HG03139 (cell line): ENCODE measurements around the gene FYB1.
"Not testable (repeated sequence)": the region's sequence is repeated elsewhere in the genome, so short reads cannot be mapped to it uniquely, and the experiment has no call there.

Experiments used
- ATAC-seq: cut with Tn5 transposase; IDR thresholded peaks from one replicate; pipeline ENCODE4 v1.9.1; 2021; ENCODE audit not compliant: unreplicated experiment

Gene FYB1

DNA sequence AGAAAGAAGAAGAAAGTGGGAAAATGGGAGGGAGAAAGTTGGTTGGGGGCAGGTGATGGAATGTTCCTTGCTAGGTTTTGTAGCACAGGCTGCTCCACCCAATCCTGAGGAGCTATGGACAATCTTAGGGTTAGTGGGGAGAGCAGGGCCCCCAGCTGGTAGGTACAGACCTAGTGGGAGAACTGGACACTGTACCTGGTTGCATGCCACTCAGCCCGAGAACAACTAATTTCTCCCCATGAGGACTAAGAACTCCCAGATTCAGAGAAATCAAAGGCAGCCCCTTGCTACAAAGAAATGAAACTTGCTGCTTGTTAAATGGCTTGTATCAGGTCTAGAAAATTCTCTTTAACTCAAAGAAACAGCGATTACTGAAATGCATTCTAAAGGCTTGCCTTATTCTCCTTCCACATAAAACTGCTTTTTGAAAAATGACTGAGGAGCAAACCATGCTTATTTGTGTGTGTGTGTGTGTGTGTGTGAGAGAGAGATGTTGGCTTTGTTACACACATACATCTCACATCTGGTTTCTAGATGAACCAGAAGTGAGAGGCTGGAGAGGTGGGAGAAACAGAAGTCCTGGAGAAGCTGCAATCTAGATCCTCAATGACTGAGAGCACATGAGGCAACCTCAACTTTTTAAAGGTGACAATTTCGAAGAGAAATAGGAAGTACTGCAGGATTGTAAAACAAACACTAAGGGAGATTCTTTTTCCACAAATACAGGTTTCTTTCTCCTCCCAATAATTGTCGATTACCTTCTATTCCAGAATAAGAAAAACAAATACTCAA is 28.9 kb downstream of the FYB1 start:
- ATAC-seq = no peak

DNA sequence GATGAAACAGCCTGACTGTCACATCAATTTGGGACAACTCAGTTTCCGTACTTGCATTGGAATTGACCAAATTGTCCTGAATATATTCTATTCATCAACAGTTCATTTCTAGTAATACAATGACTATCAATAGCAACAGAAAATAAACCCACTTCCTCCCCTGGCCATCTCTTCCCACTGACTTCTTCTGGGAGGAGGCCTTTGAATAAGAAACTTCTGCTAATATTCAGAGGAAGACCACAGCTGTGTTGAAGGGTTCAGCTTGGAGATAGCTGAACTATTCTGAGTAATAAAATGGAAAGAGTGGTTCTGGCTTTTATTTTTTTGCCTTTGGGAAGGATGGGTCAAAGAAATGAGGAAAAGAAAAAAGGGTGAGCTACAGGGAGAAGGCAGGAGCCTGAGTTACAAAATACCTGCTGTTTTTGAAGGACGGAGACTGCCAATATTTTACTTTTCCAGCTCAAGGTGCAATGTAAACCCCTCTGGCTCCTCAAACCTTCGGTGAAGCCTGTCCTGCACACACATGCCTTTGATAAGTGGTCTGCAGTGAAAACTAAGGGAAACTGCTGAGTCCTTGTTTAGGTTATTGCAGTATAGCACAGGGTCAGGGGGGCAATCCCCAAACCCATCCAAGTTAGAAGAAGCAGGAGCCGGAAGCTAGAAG is 29.9 kb downstream of the FYB1 start:
- no peak for ATAC-seq

GRCh38 chr5:39187831-39188731 is 31.3 kb downstream of the FYB1 start:
- ATAC-seq = no peak

DNA sequence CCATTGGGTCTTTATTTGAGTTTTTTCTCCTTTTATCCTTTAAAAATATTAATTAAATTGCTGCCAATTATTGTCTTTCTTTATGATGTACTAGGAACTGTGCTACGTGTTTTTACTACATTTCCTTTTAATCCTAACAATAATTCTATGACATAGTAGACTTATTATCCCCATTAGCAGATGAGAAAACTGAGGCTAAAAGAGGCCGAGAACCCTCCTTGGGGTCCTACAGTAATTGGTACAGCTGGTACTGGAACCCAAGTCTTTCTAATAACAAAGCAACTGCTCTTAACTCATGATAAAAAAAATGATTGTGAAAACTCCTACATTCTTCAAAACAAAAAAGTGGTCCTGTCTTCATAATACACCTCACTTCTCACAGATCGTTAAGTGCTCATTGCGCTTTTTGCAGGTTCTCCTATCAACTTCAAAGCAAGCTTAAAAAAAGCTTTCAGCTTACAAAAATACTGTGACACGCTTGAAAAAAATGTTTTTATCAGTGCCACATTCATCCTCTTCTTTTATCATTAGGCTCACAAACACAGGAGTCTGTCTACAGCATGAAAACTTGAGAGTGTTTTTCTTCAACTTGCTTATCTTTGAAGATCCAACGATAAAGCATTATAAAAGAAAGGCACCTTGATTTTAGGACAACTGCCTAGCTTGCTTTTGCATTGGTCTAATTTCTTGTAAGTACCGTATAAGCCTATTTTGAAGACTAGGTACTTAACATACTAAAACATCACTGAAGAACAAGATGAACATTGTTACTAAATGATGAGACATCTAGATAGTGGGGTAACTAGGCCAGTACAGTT is 32.4 kb downstream of the FYB1 start:
- no peak for ATAC-seq

- ATAC-seq = no peak
Measured at GRCh38 chr5:39186289-39186688, 33.1 kb downstream of the FYB1 start.

- ATAC-seq = no peak
Measured at GRCh38 chr5:39185761-39186160, 33.6 kb downstream of the FYB1 start.

DNA sequence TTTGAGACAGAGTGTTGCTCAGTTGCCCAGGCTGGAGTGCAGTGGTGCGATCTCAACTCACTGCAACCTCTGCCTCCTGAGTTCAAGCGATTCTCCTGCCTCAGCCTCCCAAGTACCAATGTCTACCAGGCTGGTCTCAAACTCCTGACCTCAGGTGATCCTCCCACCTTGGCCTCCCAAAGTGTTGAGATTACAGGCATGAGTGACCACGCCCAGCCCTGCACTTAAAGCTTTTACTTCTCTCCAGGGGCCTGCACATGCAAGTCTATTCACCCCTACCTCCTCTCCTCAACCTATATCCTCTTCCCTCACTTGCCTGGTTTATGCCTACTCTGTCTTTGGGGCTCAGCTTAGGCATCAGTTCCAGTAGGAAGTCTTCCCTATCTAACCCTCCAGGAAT is 39.8 kb downstream of the FYB1 start:
- ATAC-seq = not testable (repeated sequence)

GRCh38 chr5:39178861-39179260 is 40.5 kb downstream of the FYB1 start:
- ATAC-seq = no peak

DNA sequence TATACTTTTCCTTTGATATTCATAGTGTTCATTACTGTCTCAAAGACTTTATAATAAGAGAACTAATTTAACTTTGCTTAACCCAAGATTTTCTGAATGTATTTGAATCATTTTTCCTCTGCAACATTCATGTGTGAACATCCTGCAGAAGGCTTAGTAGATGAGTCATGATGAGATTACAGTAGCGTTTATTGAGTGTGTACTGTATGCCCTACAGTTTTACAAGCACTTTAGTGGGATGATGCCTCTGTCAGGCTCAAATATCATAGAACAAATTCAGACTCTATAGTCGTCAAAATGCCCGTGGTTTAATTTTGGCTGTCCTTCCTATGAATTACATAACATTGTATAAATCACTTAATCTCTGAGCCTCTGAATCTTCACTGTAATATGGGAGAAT is 41.2 kb downstream of the FYB1 start:
- no peak for ATAC-seq

DNA sequence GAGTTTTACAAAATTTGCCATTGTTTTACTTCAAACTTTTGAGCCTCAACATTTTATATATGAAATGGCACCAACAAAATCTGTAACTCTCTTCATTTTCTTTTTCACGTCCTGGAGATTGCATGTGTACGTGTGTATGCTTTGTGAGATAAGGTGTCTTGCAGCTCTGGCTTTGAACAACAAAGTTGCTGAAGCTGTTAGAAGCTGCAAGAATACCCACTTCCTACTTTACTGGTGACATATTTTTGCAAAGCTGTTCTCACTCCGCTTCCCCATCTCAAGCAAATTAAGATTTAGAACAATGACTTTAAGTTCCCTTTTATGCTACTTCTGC is 41.8 kb downstream of the FYB1 start:
- peak; percentile 69 for ATAC-seq

DNA sequence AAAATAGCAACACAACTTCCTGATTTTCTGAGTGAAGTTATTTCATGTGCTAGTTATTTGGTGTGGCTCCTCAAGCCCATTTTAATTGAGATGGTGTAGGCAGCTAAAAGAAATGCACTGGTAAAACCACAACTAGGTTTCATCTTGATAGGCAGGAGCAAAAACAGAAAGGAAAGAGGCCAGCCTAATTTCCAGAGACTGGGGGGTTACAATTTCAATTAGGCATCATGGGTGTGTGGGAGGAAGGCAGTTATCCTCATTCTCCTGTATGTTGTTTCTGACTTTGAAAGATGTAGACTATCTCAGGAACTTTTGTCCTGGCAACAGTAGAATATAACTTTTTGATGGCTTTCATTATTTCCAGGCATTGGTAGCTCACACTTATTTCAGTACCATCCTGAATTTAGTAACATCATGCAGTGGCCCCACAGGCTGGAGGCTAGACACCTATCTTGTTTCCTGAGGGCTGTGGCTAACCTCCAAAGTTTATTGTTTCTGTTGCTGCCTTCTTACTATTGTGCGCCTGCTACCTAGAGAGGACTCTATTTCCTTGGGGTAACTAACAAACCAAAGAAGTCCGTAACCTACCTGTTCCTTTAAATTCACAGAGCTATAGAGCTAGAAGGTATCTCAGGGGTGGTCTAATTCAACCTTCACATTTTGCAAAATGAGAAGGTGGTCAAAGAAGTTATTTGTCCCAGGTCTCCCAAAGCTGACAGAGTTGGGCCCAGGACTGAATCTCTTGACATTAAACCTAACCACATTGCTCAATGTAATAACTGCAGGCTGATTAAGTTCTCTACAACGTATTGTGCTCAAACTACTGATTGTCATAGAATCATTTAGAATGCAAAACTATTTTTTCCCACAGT is 42.4 kb downstream of the FYB1 start:
- ATAC-seq = peak; percentile 41

GRCh38 chr5:39175273-39175955 is 43.9 kb downstream of the FYB1 start:
- ATAC-seq = no peak

- ATAC-seq = no peak
Measured at GRCh38 chr5:39173069-39173468, 46.3 kb downstream of the FYB1 start.

DNA sequence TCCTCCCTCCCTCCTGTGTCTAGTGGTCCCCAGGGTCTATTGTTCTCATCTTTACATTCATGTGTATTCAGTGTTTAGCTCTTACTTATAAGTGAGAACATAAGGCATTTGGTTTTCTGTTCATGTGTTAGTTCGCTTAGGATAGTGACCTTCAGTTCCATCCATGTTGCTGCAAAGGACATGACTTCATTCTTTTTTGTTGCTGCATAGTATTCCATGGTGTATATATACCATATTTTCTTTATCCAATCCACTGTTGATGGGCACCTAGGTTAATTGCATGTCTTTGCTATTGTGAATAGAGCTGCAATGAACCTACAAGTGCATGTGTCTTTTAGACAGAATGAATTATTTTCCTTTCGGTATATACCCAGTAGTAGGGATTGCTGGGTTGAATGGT is 46.8 kb downstream of the FYB1 start:
- ATAC-seq = no peak

GRCh38 chr5:39171647-39172046 is 47.7 kb downstream of the FYB1 start:
- no peak for ATAC-seq

DNA sequence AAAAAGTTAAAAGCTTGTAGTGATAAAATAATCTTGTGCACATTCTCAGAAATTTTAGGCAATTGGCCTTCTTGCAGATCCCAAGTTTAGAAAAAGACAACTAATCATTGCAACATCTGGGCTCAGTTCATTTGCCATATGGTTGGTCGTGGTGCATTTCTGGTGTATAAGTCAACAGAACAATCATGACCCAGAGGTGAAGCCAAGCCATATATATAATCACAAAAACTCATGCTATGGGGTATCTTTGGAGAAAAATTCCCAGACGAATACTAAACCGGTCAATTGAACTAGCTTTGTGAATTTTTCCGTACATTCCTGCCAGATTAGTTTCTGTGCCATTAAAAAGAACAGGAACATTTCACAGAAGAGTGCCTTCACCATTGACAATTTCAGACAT is 50.3 kb downstream of the FYB1 start:
- ATAC-seq = no peak

DNA sequence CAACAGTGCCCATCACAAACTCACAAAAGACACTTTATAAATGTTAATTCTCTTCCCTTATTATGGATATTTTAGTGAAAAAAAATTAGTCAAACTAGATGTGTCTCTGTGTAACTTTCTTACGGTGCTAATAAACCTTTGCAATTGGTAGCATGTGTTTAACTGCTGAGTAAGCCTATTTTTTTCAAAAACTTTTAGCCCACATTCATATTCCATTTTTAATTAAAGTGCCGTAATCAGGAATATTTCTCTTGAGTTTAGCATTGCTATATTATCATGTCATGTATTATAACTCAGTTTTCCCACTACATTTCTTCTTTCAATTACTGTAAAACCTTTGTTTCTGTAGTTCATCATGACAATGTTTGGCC is 51.4 kb downstream of the FYB1 start:
- ATAC-seq = no peak

GRCh38 chr5:39167141-39167971 is 52.0 kb downstream of the FYB1 start:
- ATAC-seq = no peak
